GM23338 (cell line): ENCODE results near the gene RCBTB1.

Source experiments
- CTCF ChIP-seq, 2 experiments: fragments of 200-600 bp in 1 of 2; sonication (generic) in 1 of 2; conservative IDR thresholded peaks; 2 replicates each; pipeline versions ENCODE4 v1.5.1 to v1.6.1; 2016 to 2017; ENCODE audit warnings: antibody characterized with exemption in 2 of 2, low read depth in 2 of 2, mild to moderate bottlenecking in 2 of 2, moderate library complexity in 1 of 2
- EZH2phosphoT487 ChIP-seq: fragments of 200-600 bp; sonication (generic); IDR thresholded peaks from one replicate; pipeline ENCODE4 v1.8.1; 2018; ENCODE audit warnings: antibody characterized with exemption; ENCODE audit not compliant: unreplicated experiment

GRCh38 chr13:49586717-49587116 is 1.4 kb upstream of the RCBTB1 start:
- no peak for TF ChIP-seq EZH2phosphoT487
- no peak for TF ChIP-seq CTCF (conservative IDR thresholded peaks at IDR 0.05; ENCODE audit: low read depth in 2 of 2)
